DMS 273 (cell line): Measurements from ENCODE around the gene CLCN1.

Experiments used
- DNase-seq: peaks from one replicate; lab custom pipeline; 2025; ENCODE audit not compliant: unreplicated experiment; lab: John Stamatoyannopoulos, UW

CLCN1 gene

GRCh38 chr7:143395187-143396149 is 79.6 kb downstream of the CLCN1 start:
- peak; percentile 39 for DNase-seq

- no peak for DNase-seq
Observed at GRCh38 chr7:143396182-143396581, 80.3 kb downstream of the CLCN1 start.

DNA sequence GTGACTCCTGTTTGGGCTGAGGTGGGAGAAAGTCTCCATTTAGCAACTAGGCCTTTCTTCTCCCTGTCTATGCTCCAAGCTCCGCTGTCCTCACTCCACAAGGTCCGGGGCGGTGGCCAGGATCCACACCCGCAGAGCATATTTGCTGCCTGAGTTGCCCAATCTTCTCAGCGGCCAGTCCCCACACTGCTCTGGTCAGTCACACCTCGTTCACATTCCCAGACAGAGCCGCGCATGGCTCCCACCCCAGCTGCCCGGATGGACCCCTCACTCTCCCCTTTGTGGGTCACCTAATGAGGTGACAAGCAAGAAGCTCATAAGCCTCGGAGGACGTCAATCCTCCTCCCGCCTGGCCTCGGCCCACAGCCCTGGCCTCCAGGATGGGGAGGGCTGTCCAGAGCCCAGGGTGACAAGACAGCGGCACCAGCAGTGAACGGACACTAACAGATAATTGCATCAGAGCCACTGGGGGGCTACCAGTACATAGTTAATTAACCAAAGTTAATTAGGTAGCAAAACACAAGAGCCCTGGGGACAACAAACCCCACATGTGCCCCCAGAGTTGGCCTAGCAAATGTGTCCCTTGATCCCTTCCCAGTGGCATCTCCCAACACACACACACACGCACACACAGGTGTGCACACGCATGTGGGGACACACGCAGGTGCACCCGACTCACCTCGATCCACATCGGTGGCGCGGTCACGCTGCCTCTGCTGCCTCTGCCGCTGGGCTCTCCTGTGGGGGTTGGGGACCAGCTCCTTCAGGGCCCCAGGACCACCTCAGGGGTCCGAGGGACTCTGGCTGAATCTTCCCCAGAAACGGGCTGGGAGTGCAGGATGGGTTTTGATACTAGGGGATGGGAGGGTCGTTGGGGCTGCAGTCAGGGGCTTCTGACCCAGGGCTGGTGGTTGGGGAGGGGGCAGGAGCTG is 81.0 kb downstream of the CLCN1 start:
- no peak for DNase-seq

DNA sequence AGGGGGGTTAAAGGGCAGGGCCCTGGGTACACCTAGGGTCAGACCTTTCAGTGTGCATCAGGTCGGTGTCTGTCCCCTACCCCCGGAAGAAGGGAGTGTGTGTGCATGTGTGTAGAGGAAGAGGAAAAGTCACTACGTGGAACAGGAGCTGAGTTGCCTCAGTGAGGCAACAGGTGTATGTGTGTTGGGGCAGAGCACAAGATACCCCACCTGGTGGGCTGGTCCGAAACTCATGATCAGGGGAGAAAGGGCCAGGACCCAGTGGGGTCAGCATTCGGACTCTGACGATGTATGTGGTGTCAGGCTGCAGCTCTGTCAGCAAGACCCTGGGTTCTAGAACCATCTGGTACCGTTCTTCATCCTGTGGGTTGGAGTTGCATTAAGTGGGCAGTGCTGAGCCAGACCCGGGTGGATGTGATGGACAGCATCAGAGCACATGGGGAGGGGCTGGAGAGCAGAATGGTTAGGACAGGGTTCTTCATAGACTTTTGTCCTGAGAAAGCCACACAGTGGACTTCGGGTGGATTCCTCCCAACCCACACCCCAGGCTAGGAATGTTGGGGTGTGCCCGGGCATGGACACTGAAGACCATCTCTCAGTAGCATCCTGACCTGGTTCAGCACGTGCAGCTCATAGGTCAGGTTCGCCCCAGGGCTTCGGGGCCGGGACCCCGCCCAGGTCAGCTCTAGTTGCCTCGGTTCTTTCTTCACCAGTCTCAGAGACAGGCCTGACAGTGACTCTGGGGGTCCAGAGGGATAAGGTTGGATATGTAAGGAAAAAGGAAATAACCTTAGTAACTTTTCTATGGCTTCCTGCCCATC is 82.0 kb downstream of the CLCN1 start:
- no peak for DNase-seq

DNA sequence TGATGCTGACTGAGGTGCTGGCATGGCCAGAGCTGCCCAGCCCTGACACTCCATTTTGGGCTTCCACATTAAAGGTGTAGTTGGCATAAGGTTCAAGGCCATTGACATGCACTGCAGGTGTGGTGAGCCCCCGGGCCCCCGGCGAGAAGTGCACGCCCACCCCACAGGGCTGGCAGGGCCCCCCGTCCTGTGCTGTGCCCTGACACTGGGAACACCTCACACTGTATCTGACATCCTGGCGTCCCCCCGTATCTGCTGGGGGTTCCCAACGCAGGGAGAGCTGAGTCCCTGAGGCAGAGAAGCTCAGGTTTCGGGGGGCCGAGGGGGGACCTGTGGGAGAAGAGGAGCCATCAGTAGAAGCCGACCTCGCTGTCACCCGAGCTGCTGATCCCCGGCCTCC is 82.7 kb downstream of the CLCN1 start:
- DNase-seq: no peak

DNA sequence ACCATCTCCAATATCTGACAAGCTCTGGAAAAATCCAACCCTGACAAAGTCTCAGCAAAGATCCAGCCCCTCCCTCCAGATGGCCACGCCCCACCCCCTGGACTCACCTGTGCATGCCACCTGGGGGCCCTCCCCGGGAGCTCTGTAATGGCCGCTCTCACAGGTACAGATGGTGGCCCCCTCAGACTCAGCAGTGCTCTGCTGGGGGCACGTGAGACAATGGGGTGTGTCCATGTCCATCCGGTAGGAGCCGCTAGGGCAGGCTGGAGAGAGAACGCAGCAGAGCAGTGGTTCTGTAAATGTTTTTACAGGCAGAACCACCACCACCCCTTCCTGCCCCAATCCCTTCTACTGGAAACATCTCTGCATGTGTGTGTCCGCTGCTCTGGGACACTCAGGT is 83.2 kb downstream of the CLCN1 start:
- no peak for DNase-seq

DNA sequence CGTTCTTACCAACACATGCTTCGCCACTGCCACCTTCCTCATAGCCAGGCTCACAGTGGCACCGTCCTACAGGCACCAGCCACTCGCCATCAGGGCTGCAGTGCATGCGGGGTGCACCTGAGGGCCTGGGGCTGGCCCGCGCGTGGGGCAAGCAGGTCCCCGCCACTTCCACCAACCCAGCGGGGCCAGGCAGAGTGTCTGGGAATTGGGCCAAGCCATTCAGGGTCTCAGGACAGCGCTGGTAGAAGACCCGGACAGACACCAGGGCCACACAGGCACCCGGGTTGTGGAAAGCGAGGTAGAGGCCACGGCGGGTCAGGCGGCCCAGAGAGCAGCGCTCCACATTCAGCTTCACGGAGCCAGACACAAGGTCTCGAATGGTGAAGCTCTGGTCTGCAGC is 83.7 kb downstream of the CLCN1 start:
- no peak for DNase-seq

DNA sequence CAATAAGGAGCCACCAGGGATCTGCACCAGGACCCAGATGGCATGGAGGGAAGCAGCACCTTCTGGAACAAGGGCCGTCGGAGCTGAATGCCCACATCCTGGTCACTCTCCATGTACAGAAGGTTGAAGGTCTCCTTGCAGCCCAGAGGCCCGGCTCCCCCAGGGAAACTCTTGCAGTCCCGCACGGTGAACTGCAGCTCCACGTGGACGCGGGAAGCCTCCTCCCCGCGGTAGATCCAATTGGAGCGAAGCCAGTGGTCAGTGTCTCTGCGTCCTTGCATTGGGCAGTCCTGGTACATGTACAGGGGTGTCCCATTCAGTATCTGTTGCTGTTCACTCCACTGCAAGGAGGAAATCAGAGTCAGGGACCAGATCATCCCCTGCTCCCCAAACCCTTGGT is 85.4 kb downstream of the CLCN1 start:
- no peak for DNase-seq
